ENCODE data around the gene PPM1M.

The PPM1M gene

DNA sequence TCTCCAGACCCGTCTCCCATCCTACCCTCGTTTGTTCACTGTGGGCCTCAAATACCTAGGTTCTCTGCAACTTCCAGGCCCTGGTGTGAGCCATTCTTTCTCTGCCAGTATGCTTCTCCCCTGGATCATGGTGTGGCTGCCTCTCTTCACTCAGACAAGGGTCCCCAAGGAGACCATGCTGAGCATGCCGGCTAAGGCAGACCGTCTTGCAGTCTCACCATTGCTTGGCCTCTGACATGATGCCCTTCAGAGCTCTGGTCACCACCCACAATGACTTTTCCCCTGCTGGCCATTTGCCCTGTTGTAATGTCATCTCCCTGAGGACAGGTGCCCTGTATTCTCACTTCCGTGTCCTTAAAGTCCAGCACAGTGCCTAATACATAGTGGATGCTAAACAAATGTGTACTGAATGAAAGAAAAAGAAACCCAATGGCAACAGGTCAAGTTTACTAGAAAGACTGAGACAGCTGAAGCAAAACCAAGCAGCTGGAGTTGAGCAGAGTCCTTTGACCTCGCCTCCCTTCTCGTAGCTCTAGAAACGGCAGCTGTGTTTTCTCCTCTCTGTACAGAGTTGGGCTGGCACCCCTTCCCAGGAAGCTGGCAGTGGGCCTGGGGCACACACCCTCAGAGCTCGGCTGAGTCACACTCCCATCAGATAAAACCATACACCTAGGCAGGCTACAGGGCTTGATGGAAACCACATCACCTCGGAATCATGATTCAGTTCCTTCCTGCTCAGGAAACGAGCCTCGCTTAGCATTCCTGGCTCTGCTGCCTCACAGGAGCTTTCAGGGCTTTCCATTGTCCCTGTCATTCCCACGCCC, 28.8 kb upstream of the PPM1M start:
- no peak for FAIRE-seq

DNA sequence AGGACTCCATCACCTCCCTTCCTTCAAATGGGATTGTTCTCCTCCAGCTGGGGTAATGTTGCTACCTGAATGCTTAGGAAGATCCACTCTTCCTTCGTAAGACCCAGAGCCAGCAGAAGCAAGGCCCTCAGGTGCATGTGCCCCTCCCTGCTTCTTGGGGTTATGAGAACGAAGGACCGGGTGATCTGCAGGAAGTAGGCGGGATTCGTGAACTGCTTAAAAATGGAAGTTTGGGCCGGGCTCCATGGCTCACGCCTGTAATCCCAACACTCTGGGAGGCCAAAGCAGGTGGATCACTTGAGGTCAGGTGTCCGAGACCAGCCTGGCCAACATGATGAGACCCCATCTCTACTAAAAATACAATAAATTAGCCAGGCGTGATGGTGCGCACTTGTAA, 28.2 kb upstream of the PPM1M start:
- no peak for FAIRE-seq

DNA sequence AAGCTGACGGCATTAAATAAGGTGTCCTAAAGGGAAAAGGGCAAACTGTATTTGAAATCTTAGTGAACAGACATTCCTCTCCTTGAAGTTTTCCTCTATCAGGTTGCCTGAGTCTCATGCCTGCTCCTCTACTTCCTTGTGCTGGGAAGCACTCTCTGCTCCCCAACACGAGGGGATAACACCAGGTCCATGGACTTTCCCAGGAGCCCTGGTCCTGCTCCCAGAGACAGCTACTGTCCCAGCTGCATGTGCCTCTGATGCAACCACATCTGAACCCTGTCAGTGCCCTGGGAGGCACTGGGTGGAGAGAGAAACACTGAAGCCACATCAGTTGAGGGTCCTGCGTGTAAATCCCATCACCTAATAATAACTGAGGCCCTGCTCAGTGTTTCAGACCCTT, 27.5 kb upstream of the PPM1M start:
- no peak for FAIRE-seq

DNA sequence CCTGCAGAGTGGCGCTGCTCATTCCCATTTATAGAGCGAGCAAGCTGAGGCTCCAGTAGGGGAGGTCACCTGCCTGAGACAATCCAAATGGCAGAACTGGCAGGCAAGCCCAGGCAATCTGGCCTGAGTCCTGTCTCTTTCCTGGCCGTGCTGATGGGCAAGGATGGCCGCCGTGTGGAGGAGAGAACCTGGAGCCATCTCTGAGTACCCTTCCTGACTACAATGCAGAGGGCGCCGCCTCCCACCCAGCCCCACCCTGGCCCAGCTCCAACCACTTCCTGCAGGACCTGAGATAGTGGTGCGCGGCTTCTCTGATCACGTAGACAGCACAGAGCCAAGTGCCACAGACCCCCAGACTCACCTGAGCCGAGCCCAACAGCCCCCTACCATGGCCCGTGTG, 27.1 kb upstream of the PPM1M start:
- no peak for FAIRE-seq

DNA sequence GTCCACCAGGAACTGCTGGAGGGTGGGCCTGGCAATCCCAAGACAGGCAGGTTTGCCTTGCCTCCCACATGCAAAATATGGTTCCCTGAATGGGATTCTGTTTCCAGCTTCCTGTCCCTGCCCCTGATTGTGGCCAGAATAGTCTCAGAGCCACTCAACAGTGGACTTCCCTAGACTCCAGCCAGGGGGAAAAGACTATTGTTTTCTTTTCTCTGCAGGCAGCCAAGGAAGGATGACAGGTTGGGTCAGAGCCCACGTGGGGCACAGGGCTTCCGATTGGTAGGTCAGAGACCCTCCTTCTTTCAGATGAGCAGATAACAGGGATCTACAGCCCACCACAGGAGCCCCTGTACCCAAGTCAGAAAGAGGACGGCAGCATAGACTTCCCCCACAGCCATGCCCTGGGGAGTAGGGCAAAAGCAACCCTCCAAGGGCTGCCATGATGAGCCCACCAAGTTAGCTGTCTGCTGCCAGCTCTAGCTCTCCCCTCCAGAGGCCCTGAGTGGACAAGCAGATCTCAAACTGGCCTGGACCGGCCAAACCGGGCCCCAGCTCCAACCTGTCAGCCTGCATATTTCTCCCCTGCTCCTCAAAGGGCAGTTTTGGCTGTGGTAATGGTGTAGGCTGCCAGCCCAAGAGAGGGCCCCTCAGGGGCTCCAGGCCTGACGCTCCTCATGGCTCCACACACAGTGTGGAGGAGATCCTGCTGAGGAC, 26.5 kb upstream of the PPM1M start:
- FAIRE-seq: no peak

DNA sequence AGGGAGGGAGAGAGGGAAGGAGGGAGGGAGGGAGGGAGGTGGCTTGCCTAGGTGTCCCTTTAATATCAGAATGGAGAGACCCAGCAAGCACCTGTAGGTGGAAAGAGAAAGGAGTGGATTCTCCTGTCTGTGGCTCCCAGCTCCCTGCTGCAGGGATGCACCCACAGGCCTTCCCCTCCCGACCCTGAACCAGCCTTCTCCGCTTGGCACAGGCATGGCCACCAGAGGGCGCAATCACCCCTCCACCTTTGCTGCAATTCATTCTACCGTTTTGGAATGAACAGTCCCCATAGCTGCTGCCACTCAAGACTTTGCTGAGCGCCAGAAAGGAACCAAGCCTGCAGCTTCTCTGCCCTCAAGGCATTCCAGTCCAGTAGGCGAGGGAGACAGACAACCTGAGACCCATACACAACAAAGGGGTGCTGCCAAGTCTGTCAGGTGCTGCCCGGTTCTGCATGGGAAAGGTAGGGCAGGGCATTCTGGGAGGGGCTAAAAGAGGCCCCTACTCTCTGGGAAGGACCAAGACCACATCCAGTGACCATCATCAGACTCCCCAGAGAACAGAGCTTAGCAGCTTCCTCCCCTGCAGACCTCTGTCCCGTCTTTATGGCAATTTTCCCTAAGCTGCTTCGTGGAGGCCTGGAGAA, 25.1 kb upstream of the PPM1M start:
- no peak for FAIRE-seq

DNA sequence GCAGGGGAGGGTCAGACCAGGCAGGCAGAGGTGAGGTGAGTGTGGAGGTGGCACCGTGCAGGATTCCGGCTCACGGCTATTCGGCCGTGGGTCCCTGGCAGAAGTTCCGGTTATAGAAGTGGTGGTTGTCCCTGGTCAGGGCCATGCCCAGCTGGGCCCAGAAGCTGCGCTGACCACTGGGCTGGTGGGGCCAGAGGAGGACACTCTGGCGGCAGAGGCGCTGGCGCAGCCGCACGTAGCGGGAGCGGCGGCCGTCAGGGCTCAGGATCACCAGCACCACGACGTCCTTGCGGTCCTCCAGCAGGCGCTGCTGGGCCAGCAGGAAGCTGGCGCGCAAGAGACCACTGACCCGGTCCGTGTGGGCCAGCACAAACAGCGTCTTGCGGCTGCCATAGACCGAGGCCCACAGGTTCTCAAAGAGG, 24.4 kb upstream of the PPM1M start:
- no peak for FAIRE-seq

DNA sequence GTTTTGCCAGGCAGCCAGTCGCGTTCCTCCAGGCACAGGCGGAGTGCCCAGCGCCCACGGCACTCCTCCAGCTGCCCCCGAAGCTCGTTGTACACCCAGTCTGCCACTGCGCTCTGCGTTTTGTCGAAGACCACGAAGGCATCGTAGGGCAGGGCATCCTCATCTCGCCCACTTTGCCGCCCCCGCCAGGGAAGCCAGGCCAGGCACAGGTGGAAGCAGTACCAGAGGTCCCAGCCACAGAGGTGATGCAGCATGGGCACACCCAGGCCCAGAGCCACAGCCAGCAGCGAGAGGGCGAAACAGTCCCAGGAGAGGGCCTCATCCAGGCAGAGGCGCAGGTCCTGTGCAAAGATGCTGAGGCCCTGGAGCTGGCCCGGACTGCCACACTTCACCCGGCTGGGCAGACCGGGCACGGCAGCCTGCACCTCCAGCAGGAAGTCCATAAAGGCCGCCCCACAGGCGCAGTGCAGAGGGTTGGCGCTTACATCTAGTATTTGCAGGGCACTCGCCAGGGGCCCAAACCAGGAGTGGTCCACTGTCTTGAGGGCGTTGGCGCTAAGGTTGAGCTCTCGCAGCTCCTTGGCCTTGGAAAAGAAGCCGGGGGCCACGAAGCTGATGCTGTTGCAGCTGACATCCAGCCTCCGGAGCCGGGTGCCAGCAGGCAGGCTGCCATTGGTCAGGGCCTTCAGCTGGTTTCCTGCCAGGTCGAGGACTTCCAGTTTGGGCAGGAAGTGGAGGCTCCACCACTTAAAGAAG, 23.8 kb upstream of the PPM1M start:
- FAIRE-seq: no peak

DNA sequence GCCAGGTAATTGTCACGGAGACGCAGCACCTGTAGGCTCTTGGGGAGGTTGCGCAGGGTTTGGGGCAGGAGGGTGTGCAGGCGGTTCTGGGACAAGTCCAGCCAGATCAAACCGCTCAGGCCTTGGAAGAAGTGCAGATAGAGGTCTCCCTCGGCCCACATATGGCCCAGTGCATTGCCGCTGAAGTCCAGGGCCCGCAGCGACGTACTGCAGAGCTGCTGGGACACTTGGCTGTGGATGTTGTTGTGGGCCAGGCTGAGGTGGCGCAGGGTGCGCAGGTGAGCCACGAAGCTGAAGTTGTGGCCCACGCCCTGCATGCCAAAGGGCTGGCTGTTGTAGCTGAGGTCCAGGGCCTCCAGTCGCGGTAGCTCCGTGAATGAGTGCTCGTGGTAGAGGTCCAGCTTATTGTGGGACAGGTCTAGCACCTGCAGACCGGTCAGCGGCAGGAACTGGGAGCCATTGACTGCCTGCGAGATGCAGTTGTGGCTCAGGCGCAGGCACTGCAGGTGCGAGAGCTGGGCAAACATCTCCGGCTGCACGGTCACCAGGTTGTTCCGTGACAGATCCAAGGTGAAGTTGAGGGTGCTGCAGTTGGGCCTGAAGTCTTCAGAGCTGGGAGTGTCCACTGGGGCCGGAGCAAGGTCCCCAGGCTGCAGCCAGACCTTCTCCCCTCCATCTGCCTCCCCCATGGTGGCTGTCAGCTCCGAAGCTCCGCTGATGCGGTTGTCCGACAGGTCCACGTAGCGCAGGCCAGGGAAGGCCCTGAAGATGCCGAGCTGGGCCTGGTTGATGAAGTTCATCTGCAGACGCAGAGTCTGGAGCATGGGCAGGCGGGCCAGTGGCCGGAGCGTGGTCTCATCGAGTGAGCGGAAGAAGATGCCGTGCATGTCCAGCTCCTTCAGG, 23.0 kb upstream of the PPM1M start:
- no peak for FAIRE-seq

DNA sequence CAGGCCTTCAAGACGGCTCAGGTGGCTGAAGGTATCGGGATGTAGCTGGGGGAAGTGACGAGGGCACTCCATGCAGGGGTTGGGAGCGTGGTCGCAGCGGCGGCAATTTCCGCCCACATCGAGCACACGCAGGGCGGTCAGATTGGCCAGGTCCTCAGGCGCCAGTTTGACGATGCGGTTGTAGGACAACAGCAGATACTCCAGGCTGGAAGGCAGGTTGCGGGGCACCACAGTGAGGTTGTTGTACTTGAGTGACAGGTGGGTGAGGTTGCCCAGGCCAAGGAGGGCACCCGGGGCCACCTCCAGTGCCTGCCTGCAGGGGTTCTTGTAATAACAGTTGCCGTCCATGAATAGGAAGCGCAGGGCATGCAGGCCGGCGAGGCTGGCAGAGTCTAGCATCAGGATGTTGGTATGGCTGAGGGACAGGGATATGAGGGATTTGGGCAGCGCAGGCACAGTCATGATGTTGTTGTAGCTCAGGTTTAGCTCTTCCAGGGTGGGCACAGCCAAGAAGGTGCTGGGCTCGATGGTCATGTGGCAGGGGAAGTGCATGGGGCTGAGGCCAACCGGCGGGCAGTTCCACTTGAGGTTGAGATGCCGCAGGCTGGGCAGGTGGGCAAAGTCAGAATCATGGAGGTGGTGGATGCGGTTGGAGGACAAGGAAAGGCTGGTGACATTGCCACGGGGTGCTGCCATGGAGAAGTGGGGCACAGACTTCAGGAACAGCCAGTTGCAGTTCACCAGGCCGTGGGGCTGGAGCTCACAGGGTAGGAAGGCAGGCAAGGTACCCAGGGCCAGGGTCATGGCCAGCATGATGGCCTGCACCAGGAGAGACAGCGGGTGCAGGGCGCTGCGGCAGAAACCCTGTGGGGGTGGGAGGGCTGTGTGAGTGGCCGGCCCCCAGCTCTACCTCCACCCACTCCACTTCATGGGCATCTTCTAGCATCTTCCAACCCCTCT, 21.8 kb upstream of the PPM1M start:
- no peak for FAIRE-seq

DNA sequence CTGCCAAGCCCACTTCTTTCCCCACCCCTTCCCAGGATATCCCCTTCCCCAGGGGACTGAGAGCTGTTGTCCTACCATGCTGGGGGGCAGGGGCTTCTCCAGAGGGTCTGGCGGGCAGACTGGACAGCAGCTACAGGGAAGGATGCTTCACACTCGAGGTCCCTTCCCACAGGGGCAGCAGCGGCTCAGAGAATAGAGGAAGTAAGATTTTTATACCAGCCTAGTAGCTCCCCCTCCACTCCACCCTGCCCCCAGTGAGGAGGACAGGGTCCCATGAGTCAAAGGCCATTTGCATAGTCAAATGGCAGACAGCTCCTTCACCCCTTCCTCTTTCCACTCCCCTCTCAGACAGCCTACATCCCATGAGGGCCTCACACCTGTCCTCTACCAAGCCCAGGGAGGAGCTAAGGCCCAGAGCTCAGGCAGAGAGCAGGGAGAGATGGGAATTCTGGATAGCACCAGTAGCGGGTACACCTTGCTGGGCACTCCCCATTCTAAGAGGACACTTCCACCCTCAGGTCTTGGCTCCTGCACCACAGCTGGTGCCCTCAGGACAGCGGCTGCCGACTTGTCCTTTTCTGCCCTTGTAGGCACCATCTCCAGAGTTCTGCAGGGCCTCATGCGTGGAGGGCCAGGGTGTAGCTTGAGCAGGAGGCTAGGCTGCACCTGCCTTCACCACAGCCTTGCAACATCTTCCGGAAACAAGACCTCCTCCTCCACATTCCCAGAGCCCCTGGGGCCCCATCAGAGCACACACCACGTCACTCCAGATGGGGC, 19.9 kb upstream of the PPM1M start, which contains the start of gene TLR9:
TLR9 (minus strand) TSS at position 194 of the 777 bp plus-strand sequence; CDS start at position 78, 116 bp downstream.
- FAIRE-seq: no peak

DNA sequence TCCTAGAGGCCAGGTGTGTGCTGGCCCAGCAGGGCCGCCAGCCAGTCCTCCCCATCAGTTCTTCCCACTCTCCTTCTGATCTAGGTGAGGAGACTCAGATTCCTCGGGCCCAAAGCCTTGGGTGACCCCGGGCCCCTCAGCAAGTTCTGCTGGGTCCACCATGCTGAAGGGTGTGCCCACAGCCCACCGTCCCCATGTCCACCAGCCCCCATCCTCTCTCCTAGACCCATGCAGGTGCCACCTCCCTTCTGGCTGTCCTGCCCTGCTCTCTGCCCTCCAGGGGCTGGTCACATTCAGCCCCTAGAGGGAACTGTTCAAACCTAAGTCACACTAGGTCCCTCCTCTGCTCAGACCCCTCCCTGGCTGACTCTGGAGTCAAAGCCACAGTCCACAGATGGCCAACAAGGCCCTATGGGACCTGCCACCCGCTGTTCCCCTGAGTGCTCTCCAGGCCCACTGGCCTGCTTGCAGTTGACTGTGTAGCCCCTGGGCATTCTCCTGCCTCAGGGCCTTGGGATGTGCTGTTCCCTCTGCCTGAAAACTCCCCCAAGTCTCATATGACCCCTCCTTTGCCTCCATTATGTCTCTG, 19.2 kb upstream of the PPM1M start:
- no peak for FAIRE-seq

DNA sequence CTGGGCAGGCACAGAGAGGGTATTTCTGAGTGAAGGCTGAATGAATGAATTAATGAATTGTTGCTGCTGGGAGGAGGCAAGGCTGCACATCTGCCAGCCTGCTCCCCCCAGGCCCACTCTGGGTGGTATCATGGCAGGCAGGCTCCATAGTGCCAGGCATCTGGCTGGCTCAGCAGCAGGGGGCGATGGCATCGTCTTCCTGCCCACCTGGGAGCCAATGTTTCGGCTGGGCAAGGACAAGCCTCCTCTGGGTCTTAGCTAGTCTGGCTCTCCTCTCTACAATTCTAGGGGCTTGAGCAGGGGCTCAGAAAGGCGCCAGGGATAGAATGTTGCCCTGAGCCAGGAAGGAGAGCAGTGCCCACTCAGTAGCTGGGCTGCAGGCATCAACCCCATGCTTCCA, 18.4 kb upstream of the PPM1M start:
- FAIRE-seq: no peak

DNA sequence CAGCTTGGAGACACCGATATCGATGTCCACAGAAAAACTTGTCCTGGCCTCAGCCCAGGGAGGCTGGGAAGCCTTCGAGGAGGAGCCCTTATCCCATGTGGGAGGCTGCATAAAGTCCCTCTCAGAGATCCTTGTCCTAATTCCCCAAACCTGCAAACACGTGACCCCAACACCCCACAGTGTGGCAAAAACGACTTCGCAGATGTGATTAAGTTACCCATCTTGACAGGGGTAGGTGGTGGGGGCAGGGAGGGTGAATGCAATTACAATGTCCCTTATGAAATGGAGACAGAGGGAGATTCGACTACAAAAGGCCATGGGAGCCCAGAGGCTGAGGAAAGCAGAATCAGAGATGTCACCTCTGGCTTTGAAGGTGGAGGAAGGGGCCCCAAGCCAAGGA, 17.8 kb upstream of the PPM1M start:
- no peak for FAIRE-seq

DNA sequence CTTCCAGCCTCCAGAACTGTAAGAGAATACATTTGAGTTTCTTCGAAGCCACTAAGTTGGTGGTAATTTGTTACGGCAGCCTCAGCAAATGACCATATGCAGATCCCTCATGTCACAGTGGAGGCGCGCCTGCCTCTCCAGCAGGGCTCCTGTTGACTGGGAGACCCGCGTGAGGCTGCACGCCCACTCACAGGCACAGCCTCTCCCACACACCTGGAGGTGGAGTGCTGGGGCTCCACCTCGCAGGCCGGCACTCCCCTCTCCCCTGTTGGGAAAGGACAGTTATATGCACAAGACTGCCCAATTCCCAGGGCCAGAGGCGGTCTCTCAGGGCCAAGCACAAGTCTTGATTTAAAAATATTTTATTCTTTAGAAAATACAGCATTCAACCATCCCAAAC, 17.3 kb upstream of the PPM1M start:
- FAIRE-seq: no peak

DNA sequence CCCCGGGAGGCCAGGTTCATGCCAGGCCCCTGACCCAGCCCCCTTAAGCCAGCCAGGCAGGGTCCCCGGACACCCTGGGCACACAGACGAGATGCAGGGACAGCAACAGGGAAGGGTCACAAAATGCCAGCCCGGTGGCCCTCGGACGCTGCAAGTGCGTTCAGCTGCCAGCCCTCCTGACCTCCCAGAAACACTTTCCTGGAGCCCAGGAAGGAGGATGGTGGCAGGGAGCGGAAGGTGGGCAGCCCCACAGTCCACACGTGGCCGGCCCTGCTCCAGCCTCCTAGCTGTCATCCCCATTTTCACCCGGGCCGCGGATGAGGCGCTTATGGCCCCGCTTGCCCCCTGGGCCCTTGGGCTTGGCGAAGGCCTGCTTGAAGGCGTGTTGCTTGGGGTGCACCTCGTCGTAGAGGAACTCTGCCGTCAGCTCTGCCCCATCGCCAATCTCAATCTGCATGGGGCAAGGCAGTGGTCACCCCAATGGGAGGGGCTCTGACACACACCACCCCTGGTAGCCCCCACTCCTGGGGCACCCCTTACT, 16.7 kb upstream of the PPM1M start:
- no peak for FAIRE-seq

DNA sequence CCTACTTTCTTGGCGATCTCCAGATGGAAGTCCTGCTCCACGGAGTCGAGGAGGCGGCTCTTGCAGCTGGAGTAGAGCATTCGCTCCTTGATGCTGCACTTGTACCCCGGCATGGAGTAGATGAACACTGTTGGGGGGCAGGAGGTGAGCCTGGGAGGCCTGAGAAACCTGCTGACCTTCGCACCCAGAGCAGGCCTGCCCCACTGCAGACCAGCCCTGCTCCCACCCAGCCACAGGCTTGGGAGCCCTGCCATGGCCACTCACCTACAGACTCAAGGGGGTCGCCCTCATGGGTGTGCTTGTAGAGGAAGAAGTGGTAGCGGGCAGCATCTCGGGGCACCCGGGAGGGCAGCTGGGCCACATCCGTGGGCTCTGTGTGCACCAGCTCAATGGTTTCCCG, 15.9 kb upstream of the PPM1M start:
- FAIRE-seq: no peak

DNA sequence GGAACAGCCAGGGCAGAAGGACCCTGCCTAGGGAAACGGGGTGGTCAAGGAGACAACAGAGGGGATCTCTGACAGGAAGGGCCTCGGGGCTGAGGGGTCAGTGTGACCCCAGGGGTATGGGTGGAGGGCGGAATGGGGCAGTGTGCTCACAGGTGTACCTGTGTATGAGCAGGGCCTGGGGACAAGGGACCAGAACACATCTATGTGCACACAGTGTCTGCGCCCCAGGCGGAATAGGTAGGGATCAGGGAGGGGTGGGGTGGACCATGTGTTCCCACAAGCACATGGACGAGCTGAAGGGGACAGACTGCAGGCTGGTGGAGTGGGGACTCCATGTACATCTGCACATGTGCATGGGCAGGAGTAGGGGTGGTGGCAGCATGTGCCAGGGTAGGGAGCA, 15.1 kb upstream of the PPM1M start:
- no peak for FAIRE-seq

DNA sequence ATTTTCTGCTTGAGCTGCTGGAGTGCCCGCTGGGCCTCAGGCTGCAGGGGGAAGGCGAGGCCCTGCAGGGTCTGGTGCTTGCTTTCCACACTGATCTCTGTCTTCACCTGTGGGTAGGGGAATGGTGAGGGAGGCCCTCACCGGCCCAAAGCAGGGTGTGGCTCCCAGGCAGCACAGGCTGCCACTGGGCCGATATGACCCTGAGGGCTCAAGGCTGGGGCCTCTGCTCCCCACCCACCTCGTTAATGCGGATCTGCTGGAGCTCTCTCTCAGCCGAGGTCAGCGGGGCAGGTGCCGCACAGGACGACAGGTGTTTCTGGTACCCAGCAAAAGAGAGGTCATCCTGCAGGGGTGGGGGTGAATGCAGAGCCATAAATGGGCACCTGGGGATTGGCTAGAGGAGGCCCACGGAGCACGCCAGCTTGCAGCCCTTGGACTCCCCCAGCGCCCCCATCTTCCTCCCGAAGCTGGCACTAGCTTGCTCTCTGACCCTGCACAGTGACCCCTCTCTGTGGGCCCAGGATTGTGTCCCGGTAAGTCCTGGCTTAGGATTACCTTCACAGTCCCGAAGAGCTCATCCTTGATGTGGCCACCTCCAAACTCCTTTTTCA, 14.6 kb upstream of the PPM1M start:
- no peak for FAIRE-seq

Measured in islet of Langerhans (tissue), 1 donor.